Measurements from ENCODE around the gene TSPAN10. TPM values are rescaled to one million over a fixed set of nuclear protein-coding genes. Genes with fewer than 3 reads are reported as not detected.

The TSPAN10 gene
- total and polyA plus RNA-seq, 2 of the 13 experiments (the other 11 are each of a cell fraction or from before 2014, with no cell fraction given) = 0.54 to 0.75 TPM

DNA sequence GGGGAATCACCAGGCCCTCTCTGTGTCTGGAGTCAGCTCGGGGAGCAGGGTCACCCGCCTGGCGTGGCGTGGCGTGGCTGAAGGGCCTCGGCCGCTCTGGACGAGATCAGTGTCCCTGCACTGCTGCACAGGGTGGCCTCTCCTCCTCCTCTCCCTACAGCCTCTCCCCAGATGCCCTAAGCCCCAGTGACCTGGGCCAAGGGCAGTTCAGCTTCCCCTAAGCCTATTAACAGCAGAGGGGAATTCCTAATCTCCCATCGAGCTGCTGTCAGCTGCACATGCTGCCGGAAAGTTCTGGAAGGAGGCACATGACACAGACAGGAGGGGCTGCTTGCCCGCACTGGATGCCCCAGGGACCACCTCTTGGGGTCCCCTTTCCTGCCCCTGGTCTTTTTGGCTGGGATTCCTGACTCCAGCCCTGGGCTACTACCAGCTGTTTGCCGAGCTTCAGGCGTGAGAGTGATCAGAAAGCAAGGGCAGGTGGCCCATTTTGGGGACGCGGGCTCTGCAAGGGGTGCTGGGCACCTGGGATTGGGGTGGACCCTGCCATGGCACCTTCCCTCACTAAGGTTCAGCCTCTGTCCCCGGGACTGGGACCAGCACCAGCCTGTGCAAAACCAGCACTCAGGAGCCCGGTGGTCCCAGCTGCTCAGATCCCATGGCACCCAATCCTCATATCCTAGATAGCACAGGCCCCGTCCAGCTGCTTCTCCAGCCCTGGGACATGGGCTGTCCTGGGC lies 18.6 kb downstream of the TSPAN10 start (continued):
- TF ChIP-seq, protein P1, sequence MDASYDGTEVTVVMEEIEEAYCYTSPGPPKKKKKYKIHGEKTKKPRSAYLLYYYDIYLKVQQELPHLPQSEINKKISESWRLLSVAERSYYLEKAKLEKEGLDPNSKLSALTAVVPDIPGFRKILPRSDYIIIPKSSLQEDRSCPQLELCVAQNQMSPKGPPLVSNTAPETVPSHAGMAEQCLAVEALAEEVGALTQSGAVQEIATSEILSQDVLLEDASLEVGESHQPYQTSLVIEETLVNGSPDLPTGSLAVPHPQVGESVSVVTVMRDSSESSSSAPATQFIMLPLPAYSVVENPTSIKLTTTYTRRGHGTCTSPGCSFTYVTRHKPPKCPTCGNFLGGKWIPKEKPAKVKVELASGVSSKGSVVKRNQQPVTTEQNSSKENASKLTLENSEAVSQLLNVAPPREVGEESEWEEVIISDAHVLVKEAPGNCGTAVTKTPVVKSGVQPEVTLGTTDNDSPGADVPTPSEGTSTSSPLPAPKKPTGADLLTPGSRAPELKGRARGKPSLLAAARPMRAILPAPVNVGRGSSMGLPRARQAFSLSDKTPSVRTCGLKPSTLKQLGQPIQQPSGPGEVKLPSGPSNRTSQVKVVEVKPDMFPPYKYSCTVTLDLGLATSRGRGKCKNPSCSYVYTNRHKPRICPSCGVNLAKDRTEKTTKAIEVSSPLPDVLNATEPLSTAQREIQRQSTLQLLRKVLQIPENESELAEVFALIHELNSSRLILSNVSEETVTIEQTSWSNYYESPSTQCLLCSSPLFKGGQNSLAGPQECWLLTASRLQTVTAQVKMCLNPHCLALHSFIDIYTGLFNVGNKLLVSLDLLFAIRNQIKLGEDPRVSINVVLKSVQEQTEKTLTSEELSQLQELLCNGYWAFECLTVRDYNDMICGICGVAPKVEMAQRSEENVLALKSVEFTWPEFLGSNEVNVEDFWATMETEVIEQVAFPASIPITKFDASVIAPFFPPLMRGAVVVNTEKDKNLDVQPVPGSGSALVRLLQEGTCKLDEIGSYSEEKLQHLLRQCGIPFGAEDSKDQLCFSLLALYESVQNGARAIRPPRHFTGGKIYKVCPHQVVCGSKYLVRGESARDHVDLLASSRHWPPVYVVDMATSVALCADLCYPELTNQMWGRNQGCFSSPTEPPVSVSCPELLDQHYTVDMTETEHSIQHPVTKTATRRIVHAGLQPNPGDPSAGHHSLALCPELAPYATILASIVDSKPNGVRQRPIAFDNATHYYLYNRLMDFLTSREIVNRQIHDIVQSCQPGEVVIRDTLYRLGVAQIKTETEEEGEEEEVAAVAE (CRISPR knock-in tag; IDR thresholded peaks at IDR 0.05; ENCODE audit: borderline replicate concordance) = 0 out of 2 replicates have a peak, but pooled peaks have one; percentile 32
- TF ChIP-seq, protein P2, sequence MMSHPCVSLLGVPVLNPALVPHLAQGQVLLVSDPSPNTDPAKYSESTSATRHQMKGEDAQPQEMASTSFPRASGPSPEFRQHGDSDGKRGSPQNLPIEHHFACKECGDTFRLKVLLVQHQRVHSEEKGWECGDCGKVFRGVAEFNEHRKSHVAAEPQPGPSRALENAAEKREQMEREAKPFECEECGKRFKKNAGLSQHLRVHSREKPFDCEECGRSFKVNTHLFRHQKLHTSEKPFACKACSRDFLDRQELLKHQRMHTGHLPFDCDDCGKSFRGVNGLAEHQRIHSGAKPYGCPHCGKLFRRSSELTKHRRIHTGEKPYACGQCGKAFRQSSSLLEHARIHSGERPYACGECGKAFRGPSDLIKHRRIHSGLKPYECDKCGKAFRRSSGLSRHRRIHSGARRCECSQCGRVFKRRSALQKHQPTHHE (CRISPR knock-in tag; IDR thresholded peaks at IDR 0.05; ENCODE audit: borderline replicate concordance) = no peak
- TF ChIP-seq SMYD3 (CRISPR knock-in tag; IDR thresholded peaks at IDR 0.05) (no peak), FOXA3 (CRISPR knock-in tag; IDR thresholded peaks at IDR 0.05) (0 out of 2 replicates have a peak, but pooled peaks have one; percentile 15), GMEB2 (CRISPR knock-in tag; IDR thresholded peaks at IDR 0.05; ENCODE audit: low read depth) (no peak), NFIC (IDR thresholded peaks at IDR 0.05; ENCODE audit: low read length) (no peak), MXD4 (CRISPR knock-in tag; IDR thresholded peaks at IDR 0.05) (peak; percentile 65), ZNF484 (CRISPR knock-in tag; IDR thresholded peaks at IDR 0.05; ENCODE audit: borderline replicate concordance, low read depth) (no peak), MAFF (IDR thresholded peaks at IDR 0.05; ENCODE audit: low read depth, low read length) (no peak), HDAC2 (CRISPR knock-in tag; IDR thresholded peaks at IDR 0.05) (peak; percentile 73; the same call in 1 of the 2 replicates), ZNF225 (CRISPR knock-in tag; IDR thresholded peaks at IDR 0.05) (no peak), PHB2 (IDR thresholded peaks at IDR 0.05; ENCODE audit: partially characterized antibody) (no peak), ZNF782 (CRISPR knock-in tag; IDR thresholded peaks at IDR 0.05; ENCODE audit: borderline replicate concordance) (peak; percentile 35; the same call in 1 of the 2 replicates), SNAI1 (CRISPR knock-in tag; IDR thresholded peaks at IDR 0.05; ENCODE audit: borderline replicate concordance) (no peak), ZNF232 (CRISPR knock-in tag; IDR thresholded peaks at IDR 0.05; ENCODE audit: borderline replicate concordance) (peak; percentile 59; the same call in 1 of the 2 replicates), LCORL (IDR thresholded peaks at IDR 0.05) (no peak), LCORL (CRISPR knock-in tag; IDR thresholded peaks at IDR 0.05) (peak; percentile 88), PCBP1 (IDR thresholded peaks at IDR 0.05; ENCODE audit: borderline replicate concordance, low read depth, low read length) (no peak)
- TF ChIP-seq, protein P3, sequence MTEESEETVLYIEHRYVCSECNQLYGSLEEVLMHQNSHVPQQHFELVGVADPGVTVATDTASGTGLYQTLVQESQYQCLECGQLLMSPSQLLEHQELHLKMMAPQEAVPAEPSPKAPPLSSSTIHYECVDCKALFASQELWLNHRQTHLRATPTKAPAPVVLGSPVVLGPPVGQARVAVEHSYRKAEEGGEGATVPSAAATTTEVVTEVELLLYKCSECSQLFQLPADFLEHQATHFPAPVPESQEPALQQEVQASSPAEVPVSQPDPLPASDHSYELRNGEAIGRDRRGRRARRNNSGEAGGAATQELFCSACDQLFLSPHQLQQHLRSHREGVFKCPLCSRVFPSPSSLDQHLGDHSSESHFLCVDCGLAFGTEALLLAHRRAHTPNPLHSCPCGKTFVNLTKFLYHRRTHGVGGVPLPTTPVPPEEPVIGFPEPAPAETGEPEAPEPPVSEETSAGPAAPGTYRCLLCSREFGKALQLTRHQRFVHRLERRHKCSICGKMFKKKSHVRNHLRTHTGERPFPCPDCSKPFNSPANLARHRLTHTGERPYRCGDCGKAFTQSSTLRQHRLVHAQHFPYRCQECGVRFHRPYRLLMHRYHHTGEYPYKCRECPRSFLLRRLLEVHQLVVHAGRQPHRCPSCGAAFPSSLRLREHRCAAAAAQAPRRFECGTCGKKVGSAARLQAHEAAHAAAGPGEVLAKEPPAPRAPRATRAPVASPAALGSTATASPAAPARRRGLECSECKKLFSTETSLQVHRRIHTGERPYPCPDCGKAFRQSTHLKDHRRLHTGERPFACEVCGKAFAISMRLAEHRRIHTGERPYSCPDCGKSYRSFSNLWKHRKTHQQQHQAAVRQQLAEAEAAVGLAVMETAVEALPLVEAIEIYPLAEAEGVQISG (CRISPR knock-in tag; IDR thresholded peaks at IDR 0.05) = peak; percentile 26; the same call in 1 of the 2 replicates

Data from HepG2 (cell line).